ENCODE data around the gene LCTL. TPM values are rescaled to one million over a fixed set of nuclear protein-coding genes. Genes with fewer than 3 reads are reported as not detected.

Gene LCTL
- not detected for total RNA-seq (2021; ENCODE audit: unreplicated experiment)
- 0.21 TPM for polyA plus RNA-seq (2012; ENCODE audit: insufficient read length)
- percentile 12 among the genes with signal in this experiment for Bru-seq, nascent RNA
- BruChase-seq, experiment 1, labeled RNA remaining after a 2-hour chase: percentile 5 among the genes with signal in this experiment
- not detected for BruChase-seq, experiment 2, labeled RNA remaining after a 6-hour chase
- long read RNA-seq, partial matches to known transcripts: 0 of 1 reads
- long read RNA-seq, other reads (novel, unspliced or antisense): 1 of 1 reads

GRCh38 chr15:66565741-66566144 is at the start of gene LCTL:
TSS of gene LCTL (minus strand) at chr15:66565998. CDS start at chr15:66565365, 633 bp downstream.
- peaks cover 7% of the 10 kb centered on the region; the same call in 1 of the 2 replicates for H3K4me1 ChIP-seq (ENCODE audit: control insufficient read depth, insufficient read depth, low read length)
- no peak within 1 kb of the TSS for H3K4me3 ChIP-seq (ENCODE audit: low read depth in 2 of 2, low read length in 2 of 2)
- ATAC-seq (no peak), DNase-seq (ENCODE audit: low read depth, low spot score) (no peak)
- TF ChIP-seq TCF7L2 (IDR thresholded peaks at IDR 0.05; ENCODE audit: low read depth, low read length) (no peak), POLR2AphosphoS5 (IDR thresholded peaks at IDR 0.05; ENCODE audit: low read depth, low read length) (no peak), REST (IDR thresholded peaks at IDR 0.05; ENCODE audit: insufficient read depth in 1 of 2, low read depth in 2 of 2, low read length in 1 of 2) (no peak), CTCF (IDR thresholded peaks at IDR 0.05) (no peak), SIN3A (IDR thresholded peaks at IDR 0.05; ENCODE audit: borderline replicate concordance, insufficient read depth, low read depth, low read length) (no peak)
- no peaks in the 10 kb centered on the region for H3K36me3 ChIP-seq (ENCODE audit: control insufficient read depth, insufficient read depth, low read length)
- H3K27ac ChIP-seq (ENCODE audit: low read length): no peak within 1 kb of the TSS
- no TSS peak for BruUV-seq (replicated peaks)
- H3K27me3 ChIP-seq (ENCODE audit: control insufficient read depth, insufficient read depth, low read length): no peaks in the 10 kb centered on the region
- CTCF ChIA-PET: interaction anchor here (0.6 to 1.7 kb wide), 2 partner anchors 36 to 1351 kb away, joined by 6 to 12 read pairs; no protein-coding TSS in a partner anchor
- intact Hi-C loops (cut with micrococcal nuclease; ENCODE audit: unreplicated experiment) (no loop called here), in situ Hi-C loops (cut with HindIII; ENCODE audit: low pct_unique_long_range_greater_than_20kb, low sequenced_read_pairs) (no loop called here)
- POLR2A ChIA-PET: no interaction called here
- H3K9me3 ChIP-seq (ENCODE audit: control insufficient read depth, insufficient read depth, low read depth, low read length): no peaks in the 10 kb centered on the region

- intact Hi-C loops (cut with micrococcal nuclease; ENCODE audit: unreplicated experiment): no loop called here
- ChIA-PET POLR2A (no interaction called here), CTCF (interaction anchor here (0.6 to 0.9 kb wide), 2 partner anchors 83 to 137 kb away, joined by 4 to 5 read pairs; no protein-coding TSS in a partner anchor)
- Histone ChIP-seq H3K4me1 (ENCODE audit: control insufficient read depth, insufficient read depth, low read length) (peaks cover 23% of the 10 kb centered on the region), H3K9me3 (ENCODE audit: control insufficient read depth, insufficient read depth, low read depth, low read length) (no peaks in the 10 kb centered on the region), H3K4me3 (ENCODE audit: low read depth in 2 of 2, low read length in 2 of 2) (no peak overlapping the region), H3K27ac (ENCODE audit: low read length) (no peak overlapping the region), H3K27me3 (ENCODE audit: control insufficient read depth, insufficient read depth, low read length) (no peaks in the 10 kb centered on the region), H3K36me3 (ENCODE audit: control insufficient read depth, insufficient read depth, low read length) (no peaks in the 10 kb centered on the region)
- BruUV-seq (replicated peaks): no TSS peak
- DNase-seq (ENCODE audit: low read depth, low spot score): no peak
- no peak for TF ChIP-seq TCF7L2 (IDR thresholded peaks at IDR 0.05; ENCODE audit: low read depth, low read length)
- TF ChIP-seq POLR2AphosphoS5 (IDR thresholded peaks at IDR 0.05; ENCODE audit: low read depth, low read length): no peak
- TF ChIP-seq SIN3A (IDR thresholded peaks at IDR 0.05; ENCODE audit: borderline replicate concordance, insufficient read depth, low read depth, low read length): no peak
- in situ Hi-C loops (cut with HindIII; ENCODE audit: low pct_unique_long_range_greater_than_20kb, low sequenced_read_pairs): no loop called here
- no peak for ATAC-seq
These were observed 49.4 kb upstream of the LCTL start for GRCh38 chr15:66614951-66615760.
